B cell (primary cell): ENCODE data around the gene KRTAP5-8.

ENCODE experiments used
- CTCF ChIP-seq: fragments of 200-600 bp; IDR thresholded peaks from one replicate; pipeline ENCODE4 v1.8.0; 2022; ENCODE audit warnings: antibody characterized with exemption, mild to moderate bottlenecking
- EZH2 ChIP-seq: IDR thresholded peaks from 2 replicates; pipeline ENCODE4 v1.6.1; 2012; ENCODE audit warnings: borderline replicate concordance, low read depth, mild to moderate bottlenecking, moderate library complexity, low read length; ENCODE audit not compliant: insufficient read depth, poor library complexity, severe bottlenecking

GRCh38 chr11:71555508-71555907 is 17.7 kb downstream of the KRTAP5-8 start:
- TF ChIP-seq CTCF: no peak
- TF ChIP-seq EZH2: no peak
